Subcutaneous adipose tissue (tissue), 4 donors: ENCODE data around the gene VPREB3. TPM values are rescaled to one million over a fixed set of nuclear protein-coding genes. Genes with fewer than 3 reads are reported as not detected.

Experiments
- total RNA-seq, 4 donors: library from RNA; depleted of rRNA; stranded (reverse); fragments of >200 nt; gene quantifications; one replicate each; pipeline ENCODE4 v1.1.0, GENCODE V29; 2016
- TF ChIP-seq, protein P1 (sequence below): fragments of 450-650 bp; IDR thresholded peaks from one replicate; pipeline ENCODE4 v1.5.1; 2016; ENCODE audit warnings: low read depth, mild to moderate bottlenecking, control low read depth, antibody characterized with exemption, moderate library complexity

Gene VPREB3
- total RNA-seq, 4 donors from 2014 or later = 6.8 TPM; not detected in 3

DNA sequence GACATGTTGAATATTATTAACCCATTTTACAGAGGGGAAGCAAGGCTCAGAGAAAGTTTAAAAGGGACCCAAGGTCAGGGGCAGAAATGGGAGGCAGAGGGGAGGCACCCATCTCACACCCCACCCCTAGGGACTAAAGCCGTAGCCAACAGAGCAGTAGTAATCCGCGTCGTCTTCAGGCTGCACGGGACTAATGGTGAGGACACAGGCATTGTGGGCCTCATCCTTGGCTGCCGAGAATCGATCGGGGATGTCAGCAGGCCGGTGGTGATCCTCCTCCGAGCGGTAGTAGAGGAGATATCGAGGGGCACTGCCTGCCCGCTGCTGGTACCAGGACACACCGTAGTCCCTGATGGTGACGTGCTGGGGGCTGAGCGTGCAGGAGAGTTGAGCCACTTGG is 1.5 kb downstream of the VPREB3 start:
- TF ChIP-seq, protein P1, sequence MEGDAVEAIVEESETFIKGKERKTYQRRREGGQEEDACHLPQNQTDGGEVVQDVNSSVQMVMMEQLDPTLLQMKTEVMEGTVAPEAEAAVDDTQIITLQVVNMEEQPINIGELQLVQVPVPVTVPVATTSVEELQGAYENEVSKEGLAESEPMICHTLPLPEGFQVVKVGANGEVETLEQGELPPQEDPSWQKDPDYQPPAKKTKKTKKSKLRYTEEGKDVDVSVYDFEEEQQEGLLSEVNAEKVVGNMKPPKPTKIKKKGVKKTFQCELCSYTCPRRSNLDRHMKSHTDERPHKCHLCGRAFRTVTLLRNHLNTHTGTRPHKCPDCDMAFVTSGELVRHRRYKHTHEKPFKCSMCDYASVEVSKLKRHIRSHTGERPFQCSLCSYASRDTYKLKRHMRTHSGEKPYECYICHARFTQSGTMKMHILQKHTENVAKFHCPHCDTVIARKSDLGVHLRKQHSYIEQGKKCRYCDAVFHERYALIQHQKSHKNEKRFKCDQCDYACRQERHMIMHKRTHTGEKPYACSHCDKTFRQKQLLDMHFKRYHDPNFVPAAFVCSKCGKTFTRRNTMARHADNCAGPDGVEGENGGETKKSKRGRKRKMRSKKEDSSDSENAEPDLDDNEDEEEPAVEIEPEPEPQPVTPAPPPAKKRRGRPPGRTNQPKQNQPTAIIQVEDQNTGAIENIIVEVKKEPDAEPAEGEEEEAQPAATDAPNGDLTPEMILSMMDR = no peak

- TF ChIP-seq, protein P1 = no peak
Observed at GRCh38 chr22:23752090-23752691, 2.0 kb downstream of the VPREB3 start.

DNA sequence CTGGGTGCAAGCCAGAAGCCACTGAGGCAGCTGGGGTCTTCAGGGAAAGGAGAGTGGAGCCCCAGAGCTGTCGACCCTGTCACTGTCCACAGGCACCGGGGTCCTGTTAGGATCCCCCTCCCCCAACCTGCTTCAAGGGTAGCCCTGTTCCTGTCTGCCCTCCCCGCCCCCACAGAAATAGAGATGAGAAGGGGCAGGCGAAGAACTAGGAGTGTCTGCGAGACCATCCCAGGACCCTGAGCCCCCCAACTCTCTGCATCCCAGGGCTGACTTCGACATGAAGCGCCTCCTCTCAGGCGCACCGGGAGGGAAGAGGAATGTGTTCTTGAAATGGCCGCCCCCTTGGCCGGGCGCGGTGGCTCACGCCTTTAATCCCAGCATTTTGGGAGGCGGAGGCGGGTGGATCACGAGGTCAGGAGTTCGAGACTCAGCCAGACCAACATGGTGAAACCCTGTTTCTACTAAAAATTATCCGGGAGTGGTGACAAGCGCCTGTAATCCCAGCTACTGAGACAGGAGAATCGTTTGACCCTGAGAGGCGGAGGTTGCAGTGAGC is 2.7 kb downstream of the VPREB3 start:
- TF ChIP-seq, protein P1 = no peak

DNA sequence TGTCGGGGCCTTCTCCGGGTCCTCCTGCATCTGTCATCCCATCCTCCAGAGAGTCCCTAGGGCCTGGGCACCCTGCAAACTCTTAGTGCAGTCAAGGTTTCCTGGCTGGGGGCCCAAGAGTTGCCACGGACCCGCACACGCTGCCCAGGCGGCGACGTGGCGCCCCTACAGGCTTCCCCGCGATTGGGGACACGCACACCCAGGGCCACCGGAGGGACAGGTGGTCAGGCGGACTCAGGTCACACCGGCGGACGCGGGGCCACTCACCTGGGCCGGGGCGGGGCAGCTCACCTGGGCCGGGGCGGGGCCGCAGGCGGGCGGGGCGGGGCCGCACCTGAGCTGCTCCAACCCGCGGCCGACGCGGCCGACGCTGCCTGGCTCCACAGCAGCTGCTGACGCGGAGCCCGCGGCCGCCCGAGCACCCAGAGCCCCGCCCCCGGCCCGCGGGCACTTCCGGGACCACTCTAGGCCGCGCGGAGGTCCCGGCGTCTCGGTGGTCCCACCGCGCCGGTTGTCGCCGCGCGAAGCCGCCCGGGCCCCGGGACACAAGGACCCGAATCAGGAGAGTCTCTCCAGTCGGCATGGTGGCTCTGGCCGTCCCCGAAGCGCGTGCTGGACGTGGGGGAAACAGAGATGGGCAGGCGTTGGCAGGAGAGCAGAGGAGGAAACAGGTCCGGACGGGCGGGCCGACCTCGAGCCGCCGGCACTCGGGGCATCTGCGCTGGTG is 3.3 kb downstream of the VPREB3 start, which contains the start of gene ZNF70:
ZNF70 (minus strand) TSS at position 399 of the 727 bp plus-strand sequence. CDS start 5,972 bp downstream, outside the sequence.
- TF ChIP-seq, protein P1 = no peak

- TF ChIP-seq, protein P1 = no peak
Observed at GRCh38 chr22:23750367-23750713, 3.9 kb downstream of the VPREB3 start.

- TF ChIP-seq, protein P1 = no peak
Observed at GRCh38 chr22:23749841-23750301, 4.4 kb downstream of the VPREB3 start.

GRCh38 chr22:23745791-23746190 is 8.4 kb downstream of the VPREB3 start:
- TF ChIP-seq, protein P1 = no peak
